ENCODE data around the gene IL3.

The IL3 gene

DNA sequence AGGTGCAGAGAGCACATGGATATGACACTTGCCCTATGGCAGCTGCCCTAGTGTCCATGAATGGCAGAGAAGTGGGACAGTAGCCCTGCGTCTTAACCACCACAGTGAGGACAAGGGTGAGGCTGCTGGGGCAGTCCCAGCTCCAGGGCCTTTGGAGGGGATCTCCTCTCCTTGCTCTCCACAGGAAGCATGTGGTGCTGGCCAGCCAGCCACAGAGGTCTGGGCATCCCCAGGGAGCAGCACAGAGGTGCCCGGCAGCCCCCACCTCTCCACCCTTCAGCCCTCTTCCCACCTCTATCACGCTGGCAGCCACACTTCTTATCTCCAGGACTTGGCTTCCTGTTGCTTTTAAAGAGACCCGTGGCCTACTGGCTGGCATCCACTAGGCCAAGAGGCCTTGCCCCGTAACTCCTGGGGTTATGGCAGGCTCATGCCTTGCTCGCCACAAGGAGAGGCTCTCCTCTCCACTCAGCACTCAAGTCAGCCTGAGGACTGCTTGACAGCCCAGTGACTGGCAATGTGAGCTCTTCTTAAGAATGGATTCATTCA lies 35.0 kb downstream of the IL3 start:
- no peak overlapping the region for H3K9ac ChIP-seq (ENCODE audit: low read length)
- no peak overlapping the region for H3K4me3 ChIP-seq (ENCODE audit: low read length)
- no peaks in the 10 kb centered on the region for H3K4me1 ChIP-seq (ENCODE audit: control insufficient read depth, insufficient read depth, low read length)
- H3K9me3 ChIP-seq (ENCODE audit: control insufficient read depth, low read length), result no peaks in the 10 kb centered on the region
- H3K36me3 ChIP-seq (ENCODE audit: control insufficient read depth, insufficient read depth, low read length), result no peaks in the 10 kb centered on the region
- peaks cover 5% of the 10 kb centered on the region for H3K27me3 ChIP-seq (ENCODE audit: control insufficient read depth, insufficient read depth, low read length)

- Histone ChIP-seq H3K27me3 (ENCODE audit: control insufficient read depth, insufficient read depth, low read length) (peaks cover 5% of the 10 kb centered on the region), H3K9me3 (ENCODE audit: control insufficient read depth, low read length) (no peaks in the 10 kb centered on the region), H3K4me1 (ENCODE audit: control insufficient read depth, insufficient read depth, low read length) (no peaks in the 10 kb centered on the region), H3K9ac (ENCODE audit: low read length) (no peak overlapping the region), H3K4me3 (ENCODE audit: low read length) (no peak overlapping the region), H3K36me3 (ENCODE audit: control insufficient read depth, insufficient read depth, low read length) (no peaks in the 10 kb centered on the region)
These were observed 36.4 kb downstream of the IL3 start for GRCh38 chr5:132096904-132097303.

DNA sequence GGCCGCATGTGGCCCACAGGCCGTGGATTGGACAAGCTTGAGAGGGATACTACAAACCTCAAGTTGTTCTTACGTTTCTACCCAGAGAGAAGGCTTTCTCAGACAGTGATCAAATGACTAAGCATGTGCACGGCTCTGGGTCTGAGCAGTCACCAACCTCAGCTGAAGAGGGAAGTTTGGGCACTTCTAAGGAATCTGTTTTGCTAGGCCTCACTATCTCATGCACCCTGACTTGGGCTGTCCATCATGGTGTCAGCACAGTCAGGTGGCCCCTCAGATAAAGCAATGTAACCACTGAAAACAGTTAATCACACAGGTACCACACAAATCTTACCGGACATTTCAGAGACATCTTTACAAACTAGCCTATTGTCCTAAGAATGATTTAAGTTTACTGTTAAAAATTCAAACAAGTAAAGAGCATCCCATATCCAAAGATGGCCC lies 37.7 kb downstream of the IL3 start:
- H3K27me3 ChIP-seq (ENCODE audit: control insufficient read depth, insufficient read depth, low read length), result peaks cover 5% of the 10 kb centered on the region
- no peaks in the 10 kb centered on the region for H3K4me1 ChIP-seq (ENCODE audit: control insufficient read depth, insufficient read depth, low read length)
- no peaks in the 10 kb centered on the region for H3K36me3 ChIP-seq (ENCODE audit: control insufficient read depth, insufficient read depth, low read length)
- no peak overlapping the region for H3K4me3 ChIP-seq (ENCODE audit: low read length)
- H3K9ac ChIP-seq (ENCODE audit: low read length), result no peak overlapping the region
- no peaks in the 10 kb centered on the region for H3K9me3 ChIP-seq (ENCODE audit: control insufficient read depth, low read length)

DNA sequence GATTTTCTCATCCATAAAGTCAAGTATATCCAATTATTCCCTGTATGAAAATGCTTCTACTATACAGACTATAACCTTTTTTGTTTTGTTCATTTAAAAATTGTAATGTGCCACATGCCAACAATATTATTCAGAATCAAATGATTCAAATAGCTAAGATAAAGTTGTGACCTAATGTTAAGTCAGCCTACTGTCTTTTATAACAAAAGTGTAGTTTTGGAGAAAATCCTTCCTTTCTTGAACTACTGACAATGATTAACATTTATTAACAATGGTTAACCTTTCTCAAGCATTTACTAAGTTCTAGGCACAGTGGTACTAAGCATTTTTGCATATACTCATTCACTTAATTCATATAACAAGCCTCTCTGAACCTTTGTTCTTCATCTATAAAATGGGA lies 38.2 kb downstream of the IL3 start:
- no peak overlapping the region for H3K9ac ChIP-seq (ENCODE audit: low read length)
- no peaks in the 10 kb centered on the region for H3K4me1 ChIP-seq (ENCODE audit: control insufficient read depth, insufficient read depth, low read length)
- no peaks in the 10 kb centered on the region for H3K36me3 ChIP-seq (ENCODE audit: control insufficient read depth, insufficient read depth, low read length)
- H3K27me3 ChIP-seq (ENCODE audit: control insufficient read depth, insufficient read depth, low read length), result peaks cover 5% of the 10 kb centered on the region
- no peaks in the 10 kb centered on the region for H3K9me3 ChIP-seq (ENCODE audit: control insufficient read depth, low read length)
- H3K4me3 ChIP-seq (ENCODE audit: low read length), result no peak overlapping the region

- Histone ChIP-seq H3K9ac (ENCODE audit: low read length) (no peak overlapping the region), H3K27me3 (ENCODE audit: control insufficient read depth, insufficient read depth, low read length) (peaks cover 5% of the 10 kb centered on the region), H3K4me1 (ENCODE audit: control insufficient read depth, insufficient read depth, low read length) (no peaks in the 10 kb centered on the region), H3K4me3 (ENCODE audit: low read length) (no peak overlapping the region), H3K9me3 (ENCODE audit: control insufficient read depth, low read length) (no peaks in the 10 kb centered on the region), H3K36me3 (ENCODE audit: control insufficient read depth, insufficient read depth, low read length) (no peaks in the 10 kb centered on the region)
These were observed 38.8 kb downstream of the IL3 start for GRCh38 chr5:132099076-132099748.

DNA sequence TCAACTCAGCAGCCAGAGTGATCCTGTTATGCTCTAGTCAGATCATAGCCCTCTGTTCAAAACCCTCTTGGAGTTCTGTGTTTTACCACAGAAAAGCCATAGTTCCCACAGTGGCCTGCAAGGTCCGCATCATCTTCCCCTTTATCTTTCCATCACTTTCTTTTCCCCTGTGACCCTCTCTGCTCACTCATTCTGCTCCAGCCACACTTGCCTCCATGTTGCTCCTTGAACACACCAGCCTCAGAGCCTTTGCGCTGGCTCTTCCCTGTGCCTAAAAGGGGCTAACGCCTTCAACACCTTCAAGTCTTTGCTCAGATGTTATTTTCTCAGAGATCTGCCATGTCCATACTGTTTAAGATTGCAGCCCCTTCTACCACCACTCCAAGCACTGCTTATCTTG lies 39.5 kb downstream of the IL3 start:
- H3K4me1 ChIP-seq (ENCODE audit: control insufficient read depth, insufficient read depth, low read length), result no peaks in the 10 kb centered on the region
- H3K4me3 ChIP-seq (ENCODE audit: low read length), result no peak overlapping the region
- no peaks in the 10 kb centered on the region for H3K36me3 ChIP-seq (ENCODE audit: control insufficient read depth, insufficient read depth, low read length)
- no peak overlapping the region for H3K9ac ChIP-seq (ENCODE audit: low read length)
- H3K27me3 ChIP-seq (ENCODE audit: control insufficient read depth, insufficient read depth, low read length), result peaks cover 5% of the 10 kb centered on the region
- no peaks in the 10 kb centered on the region for H3K9me3 ChIP-seq (ENCODE audit: control insufficient read depth, low read length)

- no peaks in the 10 kb centered on the region for H3K36me3 ChIP-seq (ENCODE audit: control insufficient read depth, insufficient read depth, low read length)
- H3K4me1 ChIP-seq (ENCODE audit: control insufficient read depth, insufficient read depth, low read length), result no peaks in the 10 kb centered on the region
- H3K4me3 ChIP-seq (ENCODE audit: low read length), result no peak overlapping the region
- no peaks in the 10 kb centered on the region for H3K27me3 ChIP-seq (ENCODE audit: control insufficient read depth, insufficient read depth, low read length)
- no peak overlapping the region for H3K9ac ChIP-seq (ENCODE audit: low read length)
- no peaks in the 10 kb centered on the region for H3K9me3 ChIP-seq (ENCODE audit: control insufficient read depth, low read length)
These were observed 40.3 kb downstream of the IL3 start for GRCh38 chr5:132100672-132101261.

DNA sequence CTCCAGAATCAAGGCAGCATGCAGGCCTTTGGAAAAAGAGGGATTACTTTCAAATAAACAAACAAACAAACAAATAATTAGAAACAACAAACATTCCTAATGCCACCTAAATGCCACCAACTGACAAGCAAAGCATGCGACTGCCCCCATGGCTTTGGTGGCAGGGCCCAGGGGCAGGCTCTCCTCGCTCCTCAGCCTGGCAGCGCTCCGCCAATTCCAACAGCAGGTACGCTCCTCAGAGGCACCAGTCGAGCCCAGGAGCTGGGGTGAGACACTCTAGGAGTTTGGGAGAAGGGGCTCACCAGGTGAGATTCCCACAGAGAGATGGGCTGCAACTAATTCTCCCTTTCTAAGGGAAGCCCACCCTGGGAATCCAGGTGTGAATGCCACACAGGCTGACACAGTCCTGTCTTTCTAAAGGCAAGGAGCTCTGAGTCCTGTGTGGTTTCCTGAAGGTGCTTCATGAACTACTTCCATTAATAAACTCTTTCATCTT lies 41.0 kb downstream of the IL3 start:
- H3K27me3 ChIP-seq (ENCODE audit: control insufficient read depth, insufficient read depth, low read length), result no peaks in the 10 kb centered on the region
- no peak overlapping the region for H3K4me3 ChIP-seq (ENCODE audit: low read length)
- no peaks in the 10 kb centered on the region for H3K36me3 ChIP-seq (ENCODE audit: control insufficient read depth, insufficient read depth, low read length)
- H3K9ac ChIP-seq (ENCODE audit: low read length), result no peak overlapping the region
- no peaks in the 10 kb centered on the region for H3K9me3 ChIP-seq (ENCODE audit: control insufficient read depth, low read length)
- no peaks in the 10 kb centered on the region for H3K4me1 ChIP-seq (ENCODE audit: control insufficient read depth, insufficient read depth, low read length)

DNA sequence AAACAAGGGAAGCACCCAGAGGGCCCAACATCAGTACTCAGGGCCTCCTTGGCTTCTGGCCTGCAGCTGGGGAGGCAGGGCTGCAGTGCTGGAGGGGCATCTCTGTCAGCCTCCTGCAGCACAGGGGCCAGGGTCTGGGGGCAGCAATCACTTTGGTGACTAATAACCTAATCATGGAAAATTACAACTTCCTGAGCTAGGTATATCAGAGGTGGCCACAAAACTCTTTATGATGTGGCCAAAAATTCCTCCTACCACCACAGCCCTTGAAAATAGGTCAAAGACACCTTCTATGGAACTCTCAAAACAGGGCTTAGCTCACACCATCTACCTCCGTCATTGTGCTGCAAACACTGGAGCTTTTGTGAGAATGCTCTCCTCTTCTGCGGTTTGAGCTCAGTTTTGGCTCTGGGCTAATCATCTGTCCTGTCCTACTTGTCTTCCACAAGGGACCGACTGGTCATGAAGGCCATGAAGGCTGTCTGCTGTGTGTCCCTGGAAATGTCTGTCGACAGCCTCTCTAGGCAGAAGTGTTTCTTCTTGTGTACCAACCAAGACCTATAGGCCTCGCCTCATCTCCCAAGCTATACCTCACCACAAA lies 41.7 kb downstream of the IL3 start:
- no peaks in the 10 kb centered on the region for H3K9me3 ChIP-seq (ENCODE audit: control insufficient read depth, low read length)
- no peak overlapping the region for H3K9ac ChIP-seq (ENCODE audit: low read length)
- no peaks in the 10 kb centered on the region for H3K36me3 ChIP-seq (ENCODE audit: control insufficient read depth, insufficient read depth, low read length)
- no peak overlapping the region for H3K4me3 ChIP-seq (ENCODE audit: low read length)
- no peaks in the 10 kb centered on the region for H3K4me1 ChIP-seq (ENCODE audit: control insufficient read depth, insufficient read depth, low read length)
- no peaks in the 10 kb centered on the region for H3K27me3 ChIP-seq (ENCODE audit: control insufficient read depth, insufficient read depth, low read length)

DNA sequence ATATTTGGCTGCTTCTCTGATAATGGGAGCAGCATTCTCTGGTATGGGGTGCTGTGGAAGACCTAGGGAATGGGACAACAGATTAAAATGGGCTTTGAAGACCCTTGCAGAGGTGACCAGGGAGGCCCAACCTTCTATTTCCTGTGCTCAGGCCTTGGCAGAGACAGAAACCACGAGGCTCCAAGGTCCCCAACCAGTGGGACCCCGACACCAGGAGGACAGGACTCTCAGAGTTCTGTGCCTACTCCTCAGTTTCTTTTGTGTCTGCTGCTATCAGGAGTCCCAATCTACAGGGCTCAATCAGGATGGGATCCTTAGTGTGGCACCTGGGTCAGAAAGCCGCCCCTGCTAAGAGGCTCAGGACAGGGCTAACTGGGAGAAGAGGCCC lies 42.5 kb downstream of the IL3 start:
- no peaks in the 10 kb centered on the region for H3K9me3 ChIP-seq (ENCODE audit: control insufficient read depth, low read length)
- no peaks in the 10 kb centered on the region for H3K4me1 ChIP-seq (ENCODE audit: control insufficient read depth, insufficient read depth, low read length)
- no peak overlapping the region for H3K9ac ChIP-seq (ENCODE audit: low read length)
- H3K4me3 ChIP-seq (ENCODE audit: low read length), result no peak overlapping the region
- H3K36me3 ChIP-seq (ENCODE audit: control insufficient read depth, insufficient read depth, low read length), result no peaks in the 10 kb centered on the region
- no peaks in the 10 kb centered on the region for H3K27me3 ChIP-seq (ENCODE audit: control insufficient read depth, insufficient read depth, low read length)

GRCh38 chr5:132103332-132103951 lies 43.0 kb downstream of the IL3 start:
- no peaks in the 10 kb centered on the region for H3K4me1 ChIP-seq (ENCODE audit: control insufficient read depth, insufficient read depth, low read length)
- H3K36me3 ChIP-seq (ENCODE audit: control insufficient read depth, insufficient read depth, low read length), result no peaks in the 10 kb centered on the region
- no peaks in the 10 kb centered on the region for H3K9me3 ChIP-seq (ENCODE audit: control insufficient read depth, low read length)
- no peak overlapping the region for H3K4me3 ChIP-seq (ENCODE audit: low read length)
- H3K27me3 ChIP-seq (ENCODE audit: control insufficient read depth, insufficient read depth, low read length), result no peaks in the 10 kb centered on the region
- H3K9ac ChIP-seq (ENCODE audit: low read length), result no peak overlapping the region

DNA sequence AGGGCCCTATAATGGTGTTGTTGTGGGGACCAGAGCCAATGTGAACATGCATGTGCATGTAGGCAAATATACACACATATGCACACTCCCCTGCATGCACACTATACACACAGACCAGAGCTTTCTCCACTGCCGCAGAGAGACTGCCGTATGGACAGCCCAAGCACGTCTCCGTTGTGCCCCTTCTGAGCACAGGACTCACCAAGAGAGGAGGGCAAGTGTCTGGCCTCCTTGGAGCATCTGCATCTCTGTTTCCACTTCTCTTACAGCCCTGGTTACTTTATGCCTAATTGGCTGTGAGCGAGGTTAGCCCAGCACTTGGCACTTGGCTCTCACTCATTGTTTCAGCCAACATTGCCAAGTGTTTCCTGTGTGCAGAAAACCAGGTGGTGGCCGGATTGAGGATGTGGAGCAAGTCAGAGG lies 43.5 kb downstream of the IL3 start:
- Histone ChIP-seq H3K9me3 (ENCODE audit: control insufficient read depth, low read length) (no peaks in the 10 kb centered on the region), H3K27me3 (ENCODE audit: control insufficient read depth, insufficient read depth, low read length) (no peaks in the 10 kb centered on the region), H3K4me1 (ENCODE audit: control insufficient read depth, insufficient read depth, low read length) (no peaks in the 10 kb centered on the region), H3K4me3 (ENCODE audit: low read length) (no peak overlapping the region), H3K36me3 (ENCODE audit: control insufficient read depth, insufficient read depth, low read length) (no peaks in the 10 kb centered on the region), H3K9ac (ENCODE audit: low read length) (no peak overlapping the region)

All from mucosa of stomach (tissue), 1 donor.